Measurements from ENCODE around the gene HOXA6. TPM values are rescaled to one million over a fixed set of nuclear protein-coding genes. Genes with fewer than 3 reads are reported as not detected.

HOXA6 gene
- total RNA-seq, 1 donor from 2014 or later: 45.6 TPM

DNA sequence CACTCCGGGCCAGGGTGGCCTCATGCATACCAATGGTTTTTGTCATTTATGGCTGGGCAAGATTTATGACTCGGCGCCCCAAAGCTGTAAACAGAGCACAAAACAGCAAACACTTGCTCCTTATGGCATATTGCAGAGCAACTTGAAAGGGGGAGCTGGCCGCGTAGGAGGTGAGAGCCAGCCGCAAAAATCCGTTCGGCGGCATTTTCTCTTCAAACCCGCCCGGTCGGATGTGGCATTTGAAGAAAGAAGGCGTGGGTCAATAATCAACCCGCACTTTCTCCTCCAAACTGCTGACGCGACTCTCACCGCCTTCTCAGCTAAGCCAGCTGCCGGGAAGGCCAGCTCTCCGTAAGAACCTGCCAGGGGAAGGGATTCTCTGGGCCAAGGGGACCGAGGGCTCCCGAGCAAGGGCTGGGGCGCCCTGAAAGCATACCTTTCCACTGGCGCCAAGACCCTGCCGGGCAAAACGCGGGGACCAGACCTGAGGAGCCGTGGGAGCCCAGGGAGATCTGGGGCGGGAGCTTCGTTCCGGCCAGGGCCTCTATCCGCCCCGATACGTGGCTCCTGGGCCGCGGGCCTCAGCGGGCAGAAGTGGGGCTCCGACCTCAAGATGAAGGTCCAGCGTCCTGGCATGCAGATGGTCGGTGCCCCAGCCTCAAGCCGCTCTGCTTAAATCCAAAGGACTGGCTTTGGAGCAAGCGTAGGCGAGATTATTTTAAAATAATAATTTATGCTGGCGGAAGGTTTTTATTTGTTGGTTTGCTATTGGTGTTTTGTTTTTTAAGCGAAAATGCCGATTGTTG, 32.1 kb downstream of the HOXA6 start:
- peaks cover 55% of the 10 kb centered on the region for H3K4me1 Mint-ChIP-seq
- H3K36me3 Mint-ChIP-seq: peaks cover 21% of the 10 kb centered on the region
- TF ChIP-seq, protein P1, sequence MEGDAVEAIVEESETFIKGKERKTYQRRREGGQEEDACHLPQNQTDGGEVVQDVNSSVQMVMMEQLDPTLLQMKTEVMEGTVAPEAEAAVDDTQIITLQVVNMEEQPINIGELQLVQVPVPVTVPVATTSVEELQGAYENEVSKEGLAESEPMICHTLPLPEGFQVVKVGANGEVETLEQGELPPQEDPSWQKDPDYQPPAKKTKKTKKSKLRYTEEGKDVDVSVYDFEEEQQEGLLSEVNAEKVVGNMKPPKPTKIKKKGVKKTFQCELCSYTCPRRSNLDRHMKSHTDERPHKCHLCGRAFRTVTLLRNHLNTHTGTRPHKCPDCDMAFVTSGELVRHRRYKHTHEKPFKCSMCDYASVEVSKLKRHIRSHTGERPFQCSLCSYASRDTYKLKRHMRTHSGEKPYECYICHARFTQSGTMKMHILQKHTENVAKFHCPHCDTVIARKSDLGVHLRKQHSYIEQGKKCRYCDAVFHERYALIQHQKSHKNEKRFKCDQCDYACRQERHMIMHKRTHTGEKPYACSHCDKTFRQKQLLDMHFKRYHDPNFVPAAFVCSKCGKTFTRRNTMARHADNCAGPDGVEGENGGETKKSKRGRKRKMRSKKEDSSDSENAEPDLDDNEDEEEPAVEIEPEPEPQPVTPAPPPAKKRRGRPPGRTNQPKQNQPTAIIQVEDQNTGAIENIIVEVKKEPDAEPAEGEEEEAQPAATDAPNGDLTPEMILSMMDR (IDR thresholded peaks at IDR 0.05; ENCODE audit: unreplicated experiment): no peak
- no peaks in the 10 kb centered on the region for H3K27me3 Mint-ChIP-seq (ENCODE audit: low read depth)
- peak overlapping the region; percentile 100 for H3K27ac Mint-ChIP-seq
- peak in 1 of 2 experiments; percentile 66 for DNase-seq (ENCODE audit: low spot score in 2 of 2, unreplicated experiment in 2 of 2)
- peak overlapping the region; percentile 88 for H3K4me3 Mint-ChIP-seq
- H3K9me3 Mint-ChIP-seq: no peaks in the 10 kb centered on the region

GRCh38 chr7:27114881-27115220, 32.7 kb downstream of the HOXA6 start:
- peak overlapping the region; percentile 100 for H3K27ac Mint-ChIP-seq
- H3K27me3 Mint-ChIP-seq (ENCODE audit: low read depth): no peaks in the 10 kb centered on the region
- TF ChIP-seq, protein P1 (IDR thresholded peaks at IDR 0.05; ENCODE audit: unreplicated experiment): no peak
- no peak for DNase-seq (ENCODE audit: low spot score in 2 of 2, unreplicated experiment in 2 of 2)
- peaks cover 54% of the 10 kb centered on the region for H3K4me1 Mint-ChIP-seq
- no peaks in the 10 kb centered on the region for H3K9me3 Mint-ChIP-seq
- peak overlapping the region; percentile 88 for H3K4me3 Mint-ChIP-seq
- peaks cover 21% of the 10 kb centered on the region for H3K36me3 Mint-ChIP-seq

DNA sequence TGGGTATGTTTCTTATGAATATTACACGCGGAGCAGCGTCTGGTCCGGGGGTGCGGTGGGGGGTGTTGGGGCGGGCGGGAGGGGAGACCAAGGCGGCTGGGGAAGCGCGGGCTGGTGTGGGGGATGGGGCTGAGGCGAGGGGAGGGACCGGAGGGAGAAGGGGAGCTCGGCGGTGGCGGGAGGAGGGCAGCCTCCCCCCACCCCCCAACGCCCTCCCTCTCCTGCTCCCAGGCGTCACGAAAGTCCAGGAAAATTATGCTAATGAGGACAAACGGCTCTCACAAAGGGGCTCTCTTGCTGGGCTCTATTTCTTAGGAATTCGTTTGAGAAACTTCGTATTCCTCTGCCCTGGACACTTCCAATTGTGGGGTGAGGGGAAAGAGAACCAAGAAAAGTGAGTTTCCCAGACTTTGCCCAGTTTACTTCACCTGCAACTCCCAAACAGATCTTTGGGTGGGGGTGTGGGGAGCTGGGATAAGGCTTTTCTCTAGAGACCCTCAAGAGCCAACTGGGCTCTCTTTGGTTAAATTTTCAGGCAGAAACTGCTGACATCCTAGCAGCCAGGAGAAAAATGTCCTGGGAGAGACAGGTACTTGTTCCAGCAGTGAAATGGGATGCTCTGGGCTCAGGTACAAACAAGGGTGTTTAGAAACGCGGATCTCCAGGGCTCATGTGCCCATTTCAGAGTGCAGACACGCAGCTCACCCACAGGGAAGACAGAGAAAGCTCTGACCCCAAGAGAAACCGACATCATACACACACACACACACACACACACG, 33.4 kb downstream of the HOXA6 start:
- H3K36me3 Mint-ChIP-seq: peaks cover 17% of the 10 kb centered on the region
- peaks cover 54% of the 10 kb centered on the region for H3K4me1 Mint-ChIP-seq
- peak; percentile 79 to 83 for DNase-seq (ENCODE audit: low spot score in 2 of 2, unreplicated experiment in 2 of 2)
- no peaks in the 10 kb centered on the region for H3K27me3 Mint-ChIP-seq (ENCODE audit: low read depth)
- peak overlapping the region; percentile 100 for H3K27ac Mint-ChIP-seq
- peak overlapping the region; percentile 88 for H3K4me3 Mint-ChIP-seq
- H3K9me3 Mint-ChIP-seq: no peaks in the 10 kb centered on the region
- TF ChIP-seq, protein P1 (IDR thresholded peaks at IDR 0.05; ENCODE audit: unreplicated experiment): no peak

GRCh38 chr7:27112955-27113949, 34.3 kb downstream of the HOXA6 start:
- Mint-ChIP-seq H3K4me1 (peaks cover 53% of the 10 kb centered on the region), H3K27me3 (ENCODE audit: low read depth) (no peaks in the 10 kb centered on the region), H3K4me3 (peak overlapping the region; percentile 98), H3K9me3 (no peaks in the 10 kb centered on the region), H3K27ac (peak overlapping the region; percentile 100), H3K36me3 (peaks cover 18% of the 10 kb centered on the region)
- DNase-seq (ENCODE audit: low spot score in 2 of 2, unreplicated experiment in 2 of 2): peak; percentile 68 to 86
- TF ChIP-seq, protein P1 (IDR thresholded peaks at IDR 0.05; ENCODE audit: unreplicated experiment): no peak

DNA sequence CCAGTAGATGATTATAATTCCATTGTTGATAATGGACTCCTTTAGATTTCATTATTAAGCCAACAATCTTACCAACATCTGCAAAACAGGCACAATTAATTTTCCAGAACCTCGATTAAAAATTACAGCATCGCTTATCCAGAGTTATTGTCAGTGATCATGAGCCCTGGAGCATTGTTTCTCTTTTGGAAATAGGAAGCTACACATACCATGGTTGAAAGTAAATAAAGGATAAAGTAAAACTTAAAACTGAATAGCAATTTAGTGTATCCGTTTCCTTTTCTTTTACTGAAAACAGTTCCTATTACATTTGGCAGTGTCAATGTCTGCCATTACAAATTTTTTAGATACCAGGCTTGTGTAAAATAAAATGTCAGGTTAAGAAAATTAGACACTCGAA, 35.2 kb downstream of the HOXA6 start:
- TF ChIP-seq, protein P1 (IDR thresholded peaks at IDR 0.05; ENCODE audit: unreplicated experiment): no peak
- H3K4me3 Mint-ChIP-seq: peak overlapping the region; percentile 98
- no peaks in the 10 kb centered on the region for H3K27me3 Mint-ChIP-seq (ENCODE audit: low read depth)
- peaks cover 54% of the 10 kb centered on the region for H3K4me1 Mint-ChIP-seq
- H3K9me3 Mint-ChIP-seq: no peaks in the 10 kb centered on the region
- peak overlapping the region; percentile 100 for H3K27ac Mint-ChIP-seq
- DNase-seq (ENCODE audit: low spot score in 2 of 2, unreplicated experiment in 2 of 2): no peak
- H3K36me3 Mint-ChIP-seq: peaks cover 19% of the 10 kb centered on the region
